D721Med (cell line): ENCODE measurements around the gene AQR.
"Not testable (repeated sequence)": the region's sequence is repeated elsewhere in the genome, so short reads cannot be mapped to it uniquely, and the experiment has no call there.

Experiments used
- DNase-seq: peaks from one replicate; pipeline ENCODE4 v3.0.0; 2011; ENCODE audit warnings: low spot score; ENCODE audit not compliant: insufficient read length
- FAIRE-seq: peaks from 2 replicates; lab custom pipeline; 2011; peaks lifted over from hg19 to GRCh38; lab: Jason Lieb, UNC
- CTCF ChIP-seq: IDR thresholded peaks from 2 replicates; pipeline ENCODE4 v1.5.1; 2012; ENCODE audit warnings: mild to moderate bottlenecking, control low read depth; ENCODE audit not compliant: insufficient read depth; ENCODE audit errors: missing control alignments

The AQR gene

GRCh38 chr15:34986771-34987480 lies 17.4 kb upstream of the AQR start:
- no peak for FAIRE-seq
- TF ChIP-seq CTCF, result no peak
- no peak for DNase-seq

- TF ChIP-seq CTCF, result no peak
- FAIRE-seq, result no peak
- DNase-seq, result no peak
Measured at GRCh38 chr15:34986326-34986725, 16.8 kb upstream of the AQR start.

- no peak for TF ChIP-seq CTCF
- no peak for FAIRE-seq
- no peak for DNase-seq
Measured at GRCh38 chr15:34984889-34985630, 15.5 kb upstream of the AQR start.

GRCh38 chr15:34976743-34977142 lies 7.2 kb upstream of the AQR start:
- no peak for FAIRE-seq
- TF ChIP-seq CTCF, result no peak
- DNase-seq, result no peak

- no peak for DNase-seq
- FAIRE-seq, result no peak
- no peak for TF ChIP-seq CTCF
Measured at GRCh38 chr15:34976073-34976472, 6.5 kb upstream of the AQR start.

GRCh38 chr15:34973512-34973911 lies 4.0 kb upstream of the AQR start:
- FAIRE-seq, result no peak
- DNase-seq, result no peak
- TF ChIP-seq CTCF, result no peak

GRCh38 chr15:34970098-34970643 lies 629 bp upstream of the AQR start:
- not testable (repeated sequence) for DNase-seq, FAIRE-seq
